HG03196 (cell line): ENCODE data around the gene DHDH.
"Not testable (repeated sequence)": the region's sequence is repeated elsewhere in the genome, so short reads cannot be mapped to it uniquely, and the experiment has no call there.

Source experiments
- ATAC-seq: cut with Tn5 transposase; IDR thresholded peaks from one replicate; pipeline ENCODE4 v1.9.1; 2021; ENCODE audit not compliant: unreplicated experiment

Gene DHDH

DNA sequence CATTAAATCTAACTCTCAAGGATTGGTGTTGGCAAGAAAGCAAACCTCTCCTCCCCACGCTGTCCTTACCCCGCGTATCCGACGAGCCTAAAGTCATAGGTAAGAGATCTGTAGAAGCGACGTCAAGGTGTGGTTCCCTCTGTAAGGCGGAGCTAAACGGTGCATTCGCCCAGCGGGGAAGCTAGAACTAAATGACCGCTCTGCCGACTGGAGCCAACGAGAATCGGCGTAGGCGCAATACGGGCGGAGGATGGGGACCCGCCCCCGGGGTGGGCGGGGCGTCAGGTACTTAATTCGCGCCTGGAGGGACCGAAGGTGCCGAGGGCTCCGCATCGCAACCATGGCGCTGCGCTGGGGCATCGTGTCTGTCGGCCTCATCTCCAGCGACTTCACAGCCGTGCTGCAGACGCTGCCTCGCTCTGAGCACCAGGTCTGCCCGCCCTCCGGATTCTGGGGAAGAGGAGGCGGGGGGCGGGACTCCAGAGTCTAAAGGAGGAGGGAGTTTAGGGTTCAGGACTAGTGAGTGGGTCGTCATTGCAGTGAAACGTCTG lies at the start of gene DHDH:
TSS of gene DHDH (plus strand) at position 318 of the 551 bp plus-strand sequence. CDS start at position 341, 23 bp downstream.
- ATAC-seq: no peak

DNA sequence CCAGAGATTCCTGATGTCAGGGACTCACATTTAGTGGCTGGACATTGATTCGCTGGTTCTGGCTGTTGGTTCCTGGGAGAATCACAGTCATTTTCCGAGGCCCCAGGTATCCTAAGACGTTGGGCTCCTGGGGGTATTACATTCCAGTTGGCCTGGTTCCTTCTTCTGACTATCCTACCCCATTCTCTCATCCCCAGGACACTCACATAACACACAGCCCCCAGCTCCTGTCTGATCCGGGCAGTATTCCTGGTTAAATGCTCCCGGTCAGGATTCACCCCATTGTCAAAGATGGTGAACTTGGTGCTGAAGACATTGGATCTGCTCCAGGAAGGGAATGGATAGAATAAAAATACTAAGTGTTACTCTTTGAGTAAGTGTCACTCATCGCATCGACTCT lies 49.8 kb upstream of the DHDH start:
- ATAC-seq: no peak

DNA sequence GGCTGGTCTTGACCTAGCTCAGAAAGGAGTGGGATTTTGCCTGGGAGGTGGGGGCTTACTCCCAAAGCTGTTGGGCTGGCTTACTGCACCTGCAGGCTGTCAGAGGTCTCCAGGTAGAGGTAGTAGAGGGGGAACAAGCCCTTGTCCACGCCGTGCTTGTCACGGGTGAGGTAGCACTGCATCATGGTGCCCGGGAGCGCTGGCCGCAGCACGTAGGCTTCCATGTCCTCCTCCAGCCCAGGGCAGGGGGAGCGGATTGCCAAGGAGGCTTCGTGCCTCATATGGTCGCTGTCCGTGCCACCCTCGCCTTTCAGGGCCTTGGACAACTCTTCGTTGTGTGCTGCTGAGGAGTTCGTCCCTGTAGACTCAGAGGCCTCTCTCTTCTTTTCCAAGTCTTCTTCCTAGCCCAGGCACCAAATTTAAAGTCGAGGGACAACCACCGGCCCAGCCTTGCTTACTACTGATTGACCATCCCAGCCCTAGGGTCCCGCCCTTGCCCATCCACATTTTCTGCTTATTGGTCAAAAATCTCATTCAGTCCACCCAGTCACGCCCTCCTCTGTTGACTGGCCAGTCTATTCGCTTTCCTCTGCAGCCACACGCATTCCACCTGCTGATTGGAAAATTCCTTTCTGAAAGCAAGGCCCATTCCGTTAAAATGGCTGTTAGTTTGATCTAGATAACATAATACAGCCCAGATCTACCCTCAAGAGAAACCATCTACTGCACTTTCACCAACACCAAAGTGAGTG lies 45.5 kb upstream of the DHDH start:
- ATAC-seq: no peak

DNA sequence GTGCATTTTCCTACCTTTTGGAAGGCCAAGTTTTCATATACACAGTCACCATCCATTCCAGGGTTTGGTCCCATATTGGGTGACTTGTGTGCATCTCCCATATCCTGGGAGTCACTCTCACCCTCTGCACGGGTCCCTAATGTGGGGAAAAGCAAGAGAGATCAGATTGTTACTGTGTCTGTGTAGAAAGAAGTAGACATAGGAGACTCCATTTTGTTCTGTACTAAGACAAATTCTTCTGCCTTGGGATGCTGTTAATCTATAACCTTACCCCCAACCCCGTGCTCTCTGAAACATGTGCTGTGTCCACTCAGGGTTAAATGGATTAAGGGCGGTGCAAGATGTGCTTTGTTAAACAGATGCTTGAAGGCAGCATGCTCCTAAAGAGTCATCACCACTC lies 44.0 kb upstream of the DHDH start:
- not testable (repeated sequence) for ATAC-seq

DNA sequence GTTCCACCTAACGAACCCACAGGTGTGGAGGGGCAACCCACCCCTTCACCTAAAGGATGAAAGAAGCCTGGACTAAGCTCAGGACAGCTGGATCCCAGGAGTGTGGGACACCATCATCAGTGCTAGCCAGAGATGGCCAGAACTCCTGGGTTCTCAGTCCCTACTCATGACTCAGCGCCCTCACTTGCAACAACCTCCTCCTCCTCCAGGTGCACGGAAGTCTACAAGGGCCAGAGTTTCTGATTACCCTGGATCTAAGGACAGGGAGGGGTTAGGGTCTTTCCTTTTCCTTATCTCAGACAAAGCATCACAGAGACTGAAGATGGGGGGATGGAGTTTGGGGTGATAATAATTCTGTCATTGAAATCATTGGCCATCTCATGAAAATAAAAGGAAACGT lies 42.9 kb upstream of the DHDH start:
- ATAC-seq: no peak

DNA sequence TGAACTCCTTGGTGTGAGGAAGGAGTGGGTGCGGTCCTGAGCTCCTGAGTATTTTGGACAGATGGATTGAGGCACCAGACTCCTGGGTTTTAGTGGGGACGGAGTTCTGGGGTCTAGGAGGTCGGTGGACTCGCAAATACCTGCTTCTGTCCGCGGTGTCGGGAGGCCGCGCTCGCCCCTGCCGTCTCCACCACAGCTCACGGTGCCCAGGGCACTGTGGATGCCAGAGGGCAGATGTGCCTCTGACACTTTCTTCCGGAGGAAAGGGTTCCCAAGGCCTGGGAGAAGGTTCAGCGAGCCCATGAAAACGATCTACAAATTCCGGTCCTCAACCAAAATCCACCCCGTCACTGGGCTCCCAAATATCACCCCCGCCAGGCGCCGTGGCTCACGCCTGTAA lies 38.3 kb upstream of the DHDH start:
- no peak for ATAC-seq

- ATAC-seq: no peak
Observed at GRCh38 chr19:48896191-48896720, 37.2 kb upstream of the DHDH start.

DNA sequence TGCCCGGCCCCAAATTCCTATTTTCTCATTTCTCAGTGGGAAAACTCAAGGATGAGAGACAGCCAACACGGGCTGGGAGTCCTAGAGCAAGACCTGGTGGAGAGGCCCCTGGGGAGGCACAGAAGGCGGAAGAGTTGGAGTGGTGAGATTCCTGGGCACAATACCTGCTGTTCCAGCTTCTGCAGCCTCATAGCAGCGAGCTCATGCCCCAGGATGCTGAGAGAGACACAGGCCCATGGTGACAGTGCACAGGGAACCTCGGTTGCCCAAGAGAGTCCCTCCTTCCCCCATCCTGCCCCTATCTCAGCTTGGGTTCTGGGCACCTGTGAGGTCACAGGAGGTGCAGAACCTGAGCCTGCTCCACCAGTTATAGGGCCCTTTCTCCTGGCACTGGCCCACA lies 36.3 kb upstream of the DHDH start:
- no peak for ATAC-seq

DNA sequence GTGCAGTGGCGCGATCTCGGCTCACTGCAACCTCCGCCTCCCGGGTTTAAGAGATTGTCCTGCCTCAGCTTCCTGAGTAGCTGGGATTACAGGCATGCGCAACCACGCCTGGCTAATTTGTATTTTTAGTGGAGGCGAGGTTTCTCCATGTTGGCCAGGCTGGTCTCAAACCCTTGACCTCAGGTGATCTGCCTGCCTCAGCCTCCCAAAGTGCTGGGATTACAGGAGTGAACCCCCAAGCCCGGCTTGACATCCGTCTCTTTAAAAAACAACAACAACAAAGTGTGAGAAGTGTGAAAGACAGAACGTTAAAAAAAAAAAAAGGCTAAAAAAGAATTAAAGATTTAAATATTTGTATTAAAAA lies 34.1 kb upstream of the DHDH start:
- not testable (repeated sequence) for ATAC-seq

DNA sequence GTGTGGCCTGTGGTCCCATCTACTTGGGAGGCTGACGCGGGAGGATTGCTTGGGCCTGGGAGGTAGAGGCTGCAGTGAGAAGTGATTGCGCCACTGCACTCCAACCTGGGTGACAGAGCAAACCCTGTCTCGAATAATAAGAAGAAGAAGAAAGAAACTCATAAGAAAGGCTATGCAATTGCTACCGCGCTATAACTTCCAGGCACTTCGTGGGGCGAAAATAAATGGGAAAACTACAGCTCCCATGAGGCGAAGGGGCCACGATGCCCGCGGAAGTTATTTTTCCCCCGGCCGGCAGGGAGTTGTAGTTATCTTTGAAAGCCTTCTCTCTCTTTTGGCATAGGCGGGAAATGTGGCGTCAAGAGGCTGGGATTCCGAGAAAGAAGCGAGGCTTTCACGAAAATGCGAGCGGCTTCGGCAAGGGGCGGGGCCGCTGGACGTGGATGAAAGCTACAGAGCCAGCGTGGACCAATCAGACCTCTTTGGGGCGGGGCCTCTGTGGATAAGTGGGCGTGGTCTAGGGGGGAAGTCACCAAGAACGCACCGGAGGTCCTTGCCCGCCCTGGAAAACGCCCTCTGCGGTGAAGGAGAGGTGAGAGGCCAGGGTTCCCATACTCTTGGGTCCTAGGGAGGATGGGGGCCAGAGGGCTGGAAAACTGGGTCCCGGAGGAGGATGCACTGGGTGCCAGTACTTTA lies 33.6 kb upstream of the DHDH start, which contains the start of gene NUCB1:
TSS of gene NUCB1 (plus strand) at position 532 of the 696 bp plus-strand sequence. CDS start 485 bp downstream, outside the sequence.
- ATAC-seq: peak; percentile 86

DNA sequence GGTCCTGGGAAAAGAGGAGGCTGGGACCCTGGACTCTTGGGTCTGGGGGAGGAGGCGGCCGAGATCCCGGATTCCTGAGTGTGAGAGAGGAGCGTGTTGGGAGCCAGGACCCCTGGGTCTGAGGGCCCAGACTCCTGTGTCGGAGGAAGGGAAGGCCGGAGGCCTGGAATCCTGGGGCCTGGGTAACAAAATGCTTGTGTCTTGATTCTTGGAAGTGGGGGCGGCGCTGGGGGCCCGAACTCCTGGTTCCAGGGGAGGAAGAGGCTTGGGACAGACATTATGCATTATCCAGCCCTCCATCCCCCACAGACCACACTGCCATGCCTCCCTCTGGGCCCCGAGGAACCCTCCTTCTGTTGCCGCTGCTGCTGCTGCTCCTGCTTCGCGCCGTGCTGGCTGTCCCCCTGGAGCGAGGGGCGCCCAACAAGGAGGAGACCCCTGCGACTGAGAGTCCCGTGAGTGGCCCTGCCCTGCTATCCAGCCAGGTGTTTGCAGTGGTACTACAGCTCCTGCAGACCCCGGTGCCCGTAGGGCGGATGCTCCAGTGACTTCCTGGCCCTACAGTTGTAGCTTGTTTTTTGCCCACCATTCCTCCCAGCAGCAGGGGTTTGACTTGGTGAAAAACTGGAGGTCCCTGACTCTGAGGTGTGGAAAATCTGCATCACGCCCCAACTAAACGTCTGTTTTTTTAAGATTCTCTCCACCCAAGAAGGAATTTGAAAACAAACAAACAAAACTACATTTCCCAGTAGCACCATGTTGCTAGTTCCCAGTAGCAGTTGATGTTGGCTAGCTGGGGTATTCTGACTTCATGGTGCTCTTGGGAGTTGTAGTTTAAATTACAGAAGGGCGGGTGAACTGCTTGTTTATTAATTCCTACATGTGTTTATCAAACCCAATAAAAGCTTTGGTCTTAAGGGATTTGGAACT lies 32.8 kb upstream of the DHDH start:
- no peak for ATAC-seq

GRCh38 chr19:48902291-48902690 lies 31.2 kb upstream of the DHDH start:
- ATAC-seq: not testable (repeated sequence)

- not testable (repeated sequence) for ATAC-seq
Observed at GRCh38 chr19:48903788-48904187, 29.7 kb upstream of the DHDH start.

- no peak for ATAC-seq
Observed at GRCh38 chr19:48905664-48906063, 27.8 kb upstream of the DHDH start.

DNA sequence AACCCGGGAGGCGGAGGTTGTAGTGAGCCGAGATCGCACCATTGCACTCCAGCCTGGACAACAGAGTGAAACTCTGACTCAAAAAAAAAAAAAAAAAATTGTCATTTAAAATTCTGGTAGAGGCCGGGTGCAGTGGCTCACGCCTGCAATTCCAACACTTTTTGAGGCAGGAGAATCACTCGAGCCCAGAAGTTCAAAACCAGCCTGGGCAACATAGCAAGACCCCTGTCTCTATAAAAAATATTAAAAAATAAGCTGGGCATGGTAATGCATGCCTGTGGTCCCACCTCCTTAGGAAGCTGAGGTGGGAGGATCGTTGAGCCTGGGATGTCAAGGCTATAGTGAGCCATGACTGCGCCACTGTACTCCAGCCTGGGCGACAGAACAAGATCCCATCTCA lies 27.2 kb upstream of the DHDH start:
- ATAC-seq: no peak

DNA sequence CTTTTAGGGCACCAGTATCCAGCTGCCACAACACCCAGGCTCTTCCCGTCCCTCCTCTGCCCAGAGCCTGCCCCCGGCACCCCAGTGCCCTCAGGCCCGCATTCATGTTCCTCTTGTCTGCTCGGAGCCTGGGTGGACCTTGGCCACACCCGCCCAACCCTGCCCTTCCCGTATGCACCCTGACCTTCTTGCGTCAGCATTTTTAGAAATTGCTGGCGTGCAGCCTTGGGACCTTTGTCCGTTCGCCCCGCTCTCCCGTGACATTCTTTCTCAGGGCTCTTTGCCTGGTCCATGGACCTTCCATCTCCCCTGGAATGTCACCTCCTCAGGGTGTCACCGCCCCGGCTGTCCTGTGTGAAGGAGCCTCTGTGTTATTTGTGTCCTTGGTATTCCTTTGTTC lies 25.8 kb upstream of the DHDH start:
- ATAC-seq: no peak

GRCh38 chr19:48909424-48910077 lies 23.9 kb upstream of the DHDH start:
- not testable (repeated sequence) for ATAC-seq

GRCh38 chr19:48910803-48911202 lies 22.7 kb upstream of the DHDH start:
- no peak for ATAC-seq

- ATAC-seq: no peak
Observed at GRCh38 chr19:48913114-48913889, 20.2 kb upstream of the DHDH start.

- ATAC-seq: no peak
Observed at GRCh38 chr19:48914181-48914580, 19.3 kb upstream of the DHDH start.
